SK-N-DZ (cell line): ENCODE measurements around the gene GMPR2.
"Not testable (repeated sequence)": the region's sequence is repeated elsewhere in the genome, so short reads cannot be mapped to it uniquely, and the experiment has no call there.

ENCODE experiments used
- DNase-seq: peaks from one replicate; pipeline ENCODE4 v3.0.0-alpha.2; 2015; ENCODE audit warnings: low spot score

GMPR2 gene

GRCh38 chr14:24228902-24229301 lies 3.8 kb upstream of the GMPR2 start:
- DNase-seq = no peak

GRCh38 chr14:24231263-24232120 lies 1.2 kb upstream of the GMPR2 start:
- DNase-seq = no peak

- peak; percentile 90 for DNase-seq
Observed at GRCh38 chr14:24232121-24232644, 546 bp upstream of the GMPR2 start, which contains the start of gene NEDD8. Gene NEDD8 (minus strand): TSS chr14:24232367. CDS start chr14:24232267, 100 bp downstream.

GRCh38 chr14:24233538-24233866 lies 773 bp downstream of the GMPR2 start:
- DNase-seq = no peak

GRCh38 chr14:24234095-24235005 lies 1.6 kb downstream of the GMPR2 start:
- no peak for DNase-seq

- no peak for DNase-seq
Observed at GRCh38 chr14:24235804-24236688, 3.3 kb downstream of the GMPR2 start.

- no peak for DNase-seq
Observed at GRCh38 chr14:24236689-24237462, 4.1 kb downstream of the GMPR2 start.

- DNase-seq = no peak
Observed at GRCh38 chr14:24237463-24237955, 4.8 kb downstream of the GMPR2 start.

GRCh38 chr14:24238123-24238522 lies 5.4 kb downstream of the GMPR2 start:
- DNase-seq = no peak

- DNase-seq = no peak
Observed at GRCh38 chr14:24238527-24239037, 5.9 kb downstream of the GMPR2 start.

- no peak for DNase-seq
Observed at GRCh38 chr14:24240110-24240918, 7.6 kb downstream of the GMPR2 start.

GRCh38 chr14:24241829-24242443 lies 9.2 kb downstream of the GMPR2 start:
- DNase-seq = peak; percentile 94

- DNase-seq = no peak
Observed at GRCh38 chr14:24243336-24243836, 10.7 kb downstream of the GMPR2 start.

GRCh38 chr14:24245350-24245749 lies 12.6 kb downstream of the GMPR2 start:
- DNase-seq = not testable (repeated sequence)

- DNase-seq = no peak
Observed at GRCh38 chr14:24246765-24247212, 14.1 kb downstream of the GMPR2 start.

- DNase-seq = no peak
Observed at GRCh38 chr14:24247422-24247821, 14.7 kb downstream of the GMPR2 start.

GRCh38 chr14:24249230-24250021 lies 16.7 kb downstream of the GMPR2 start:
- DNase-seq = no peak

- no peak for DNase-seq
Observed at GRCh38 chr14:24250354-24250753, 17.6 kb downstream of the GMPR2 start.
